HCEC 1CT (cell line): Measurements from ENCODE around the gene PCP2.
A peak's percentile ranks its signal among the peaks of the same experiment; 100 is the strongest.

Experiments
- DNase-seq: peaks from one replicate; pipeline ENCODE4 v3.0.0-alpha.2; 2017

PCP2 gene

DNA sequence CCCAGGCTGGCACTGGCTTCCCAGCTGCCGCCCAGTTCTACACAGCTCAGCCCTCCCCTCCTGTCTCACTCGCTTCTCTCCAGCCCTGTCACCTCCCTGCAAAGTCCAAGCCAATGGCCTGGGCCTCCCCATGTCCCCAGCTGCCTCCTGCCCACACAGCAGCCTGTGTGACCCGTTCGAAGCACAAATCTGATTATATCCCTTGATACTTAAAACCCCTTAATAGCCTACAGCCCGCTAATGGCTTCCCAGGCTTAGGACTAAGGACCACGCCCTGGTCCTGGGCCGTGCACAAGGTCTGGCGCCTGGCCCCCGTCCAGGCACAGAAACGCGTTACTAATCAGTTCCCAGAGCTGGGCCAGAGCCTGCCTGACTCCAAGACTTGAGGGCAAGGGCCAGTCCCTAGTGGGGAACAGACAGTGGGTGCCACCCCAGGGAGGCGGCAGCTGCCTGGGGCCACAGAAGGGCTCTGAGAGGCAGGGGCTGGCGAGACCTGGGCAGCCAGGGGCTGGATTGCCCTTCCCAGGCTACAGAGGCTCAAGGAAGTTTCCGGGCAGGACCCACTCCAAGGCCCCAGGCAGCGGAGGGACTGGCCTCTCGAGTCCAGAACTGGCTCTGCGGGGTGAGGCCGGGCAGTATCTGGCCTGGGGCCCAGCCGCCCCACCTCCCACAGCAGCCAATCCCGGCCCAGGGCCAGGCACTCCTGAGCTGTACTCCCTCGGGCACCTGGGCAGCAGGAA, 14.6 kb downstream of the PCP2 start:
- no peak for DNase-seq

DNA sequence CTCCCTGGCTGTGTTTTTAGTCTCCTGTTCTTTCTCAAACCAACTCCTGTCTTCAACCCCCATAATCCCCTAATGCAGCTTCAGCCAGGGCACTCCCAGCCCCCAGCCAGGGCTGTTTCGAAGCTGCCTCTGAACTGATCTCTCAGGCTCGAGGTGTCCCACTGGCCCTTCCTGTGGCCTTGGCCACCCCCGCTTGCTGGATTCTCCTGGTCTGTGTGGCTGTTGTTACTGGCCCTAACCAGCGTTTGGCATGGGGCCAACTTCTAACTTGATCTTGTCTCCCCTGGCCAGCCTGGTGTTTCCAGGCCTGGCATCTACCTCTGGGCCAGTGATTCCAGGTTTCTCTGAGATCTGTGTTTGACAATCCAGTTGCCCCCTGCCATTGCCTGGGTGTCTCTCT, 15.2 kb downstream of the PCP2 start:
- DNase-seq = no peak

DNA sequence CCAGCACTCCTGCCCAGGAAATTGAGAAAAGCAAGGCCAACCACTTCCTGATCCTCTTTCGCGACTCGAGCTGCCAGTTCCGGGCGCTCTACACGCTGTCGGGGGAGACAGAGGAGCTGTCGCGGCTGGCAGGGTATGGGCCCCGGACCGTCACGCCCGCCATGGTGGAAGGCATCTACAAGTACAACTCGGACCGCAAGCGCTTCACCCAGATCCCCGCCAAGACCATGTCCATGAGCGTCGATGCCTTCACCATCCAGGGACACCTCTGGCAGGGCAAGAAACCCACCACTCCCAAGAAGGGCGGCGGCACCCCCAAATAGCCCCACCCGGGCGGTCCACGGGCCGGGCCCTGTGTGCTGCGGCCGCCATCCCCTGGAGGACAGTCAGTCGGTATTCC, 15.8 kb downstream of the PCP2 start:
- no peak for DNase-seq

DNA sequence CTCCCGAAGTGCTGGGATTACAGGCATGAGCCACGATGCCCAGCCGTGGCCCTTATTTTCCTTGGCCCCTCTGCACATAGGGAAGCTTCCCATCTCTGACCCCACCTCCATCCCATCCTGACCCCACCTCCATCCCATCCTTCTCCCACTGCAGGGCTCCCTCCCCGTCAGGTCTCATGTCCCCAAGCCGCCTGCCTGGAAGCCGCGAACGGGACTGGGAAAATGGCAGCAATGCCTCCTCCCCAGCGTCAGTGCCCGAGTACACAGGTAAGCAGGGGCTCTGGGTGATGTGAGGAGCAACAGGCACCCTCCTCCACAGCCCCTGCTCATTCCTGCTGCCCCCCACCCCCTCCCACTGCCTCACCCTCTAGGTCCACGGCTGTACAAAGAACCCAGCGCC, 16.3 kb downstream of the PCP2 start:
- DNase-seq = no peak

DNA sequence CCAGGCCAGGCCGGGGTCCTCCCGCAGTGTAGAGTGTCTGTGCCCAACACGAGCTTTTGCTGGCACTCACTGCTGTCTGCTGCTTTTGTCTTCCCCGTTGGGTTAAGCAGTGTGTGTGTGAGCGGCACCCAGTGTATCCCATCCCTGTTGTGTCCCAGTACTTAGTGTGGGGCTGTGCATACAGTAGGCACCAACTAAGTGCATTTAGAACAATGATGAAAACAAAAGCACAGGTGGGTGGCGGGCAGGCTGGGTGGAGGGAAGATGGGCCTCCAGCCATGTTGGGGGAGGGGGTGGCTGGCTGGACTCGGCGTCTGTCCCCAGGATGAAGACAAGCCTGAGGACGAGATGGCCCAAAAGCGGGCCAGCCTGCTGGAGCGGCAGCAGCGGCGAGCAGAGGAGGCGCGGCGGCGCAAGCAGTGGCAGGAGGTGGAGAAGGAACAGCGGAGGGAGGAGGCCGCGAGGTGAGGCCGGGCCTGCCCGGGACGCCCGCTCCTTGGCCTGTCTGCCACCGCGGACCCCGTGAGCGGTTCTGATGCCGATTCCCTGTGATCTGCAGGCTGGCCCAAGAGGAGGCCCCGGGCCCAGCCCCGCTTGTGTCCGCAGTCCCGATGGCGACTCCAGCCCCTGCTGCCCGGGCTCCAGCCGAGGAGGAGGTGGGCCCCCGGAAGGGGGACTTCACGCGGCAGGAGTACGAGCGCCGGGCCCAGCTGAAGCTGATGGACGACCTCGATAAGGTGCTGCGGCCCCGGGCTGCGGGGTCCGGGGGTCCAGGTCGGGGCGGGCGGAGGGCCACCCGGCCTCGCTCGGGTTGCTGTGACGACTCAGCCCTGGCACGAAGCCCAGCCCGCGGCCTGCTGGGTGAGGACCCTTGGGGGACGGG, 18.4 kb downstream of the PCP2 start:
- DNase-seq = no peak

DNA sequence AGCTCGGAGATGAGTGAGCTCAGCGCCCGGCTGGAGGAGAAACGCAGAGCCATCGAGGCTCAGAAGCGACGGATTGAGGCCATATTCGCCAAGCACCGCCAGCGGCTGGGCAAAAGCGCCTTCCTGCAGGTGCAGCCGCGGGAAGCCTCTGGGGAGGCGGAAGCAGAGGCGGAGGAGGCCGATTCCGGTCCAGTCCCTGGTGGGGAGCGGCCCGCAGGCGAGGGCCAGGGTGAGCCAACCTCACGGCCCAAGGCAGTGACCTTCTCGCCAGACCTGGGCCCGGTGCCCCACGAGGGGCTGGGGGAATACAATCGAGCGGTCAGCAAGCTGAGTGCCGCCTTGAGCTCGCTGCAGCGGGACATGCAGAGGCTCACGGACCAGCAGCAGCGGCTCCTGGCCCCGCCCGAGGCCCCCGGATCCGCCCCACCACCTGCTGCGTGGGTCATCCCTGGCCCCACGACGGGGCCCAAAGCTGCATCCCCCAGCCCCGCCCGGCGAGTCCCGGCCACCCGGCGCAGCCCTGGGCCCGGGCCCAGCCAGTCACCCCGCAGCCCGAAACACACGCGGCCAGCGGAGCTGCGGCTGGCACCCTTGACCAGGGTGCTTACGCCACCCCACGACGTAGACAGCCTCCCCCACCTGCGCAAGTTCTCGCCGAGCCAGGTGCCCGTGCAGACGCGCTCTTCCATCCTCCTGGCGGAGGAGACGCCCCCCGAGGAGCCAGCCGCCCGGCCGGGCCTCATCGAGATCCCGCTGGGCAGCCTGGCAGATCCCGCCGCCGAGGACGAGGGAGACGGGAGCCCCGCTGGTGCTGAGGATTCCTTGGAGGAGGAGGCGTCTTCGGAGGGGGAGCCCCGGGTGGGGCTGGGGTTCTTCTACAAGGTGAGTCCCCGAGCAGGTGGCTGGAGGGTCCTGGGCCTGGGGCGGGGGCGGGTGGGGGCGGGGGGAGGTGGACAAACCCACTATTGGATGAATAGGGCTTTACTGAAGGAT, 20.9 kb downstream of the PCP2 start:
- no peak for DNase-seq

GRCh38 chr19:7611541-7612279, 21.8 kb downstream of the PCP2 start:
- DNase-seq = no peak

GRCh38 chr19:7610491-7611240, 22.9 kb downstream of the PCP2 start:
- DNase-seq = no peak

DNA sequence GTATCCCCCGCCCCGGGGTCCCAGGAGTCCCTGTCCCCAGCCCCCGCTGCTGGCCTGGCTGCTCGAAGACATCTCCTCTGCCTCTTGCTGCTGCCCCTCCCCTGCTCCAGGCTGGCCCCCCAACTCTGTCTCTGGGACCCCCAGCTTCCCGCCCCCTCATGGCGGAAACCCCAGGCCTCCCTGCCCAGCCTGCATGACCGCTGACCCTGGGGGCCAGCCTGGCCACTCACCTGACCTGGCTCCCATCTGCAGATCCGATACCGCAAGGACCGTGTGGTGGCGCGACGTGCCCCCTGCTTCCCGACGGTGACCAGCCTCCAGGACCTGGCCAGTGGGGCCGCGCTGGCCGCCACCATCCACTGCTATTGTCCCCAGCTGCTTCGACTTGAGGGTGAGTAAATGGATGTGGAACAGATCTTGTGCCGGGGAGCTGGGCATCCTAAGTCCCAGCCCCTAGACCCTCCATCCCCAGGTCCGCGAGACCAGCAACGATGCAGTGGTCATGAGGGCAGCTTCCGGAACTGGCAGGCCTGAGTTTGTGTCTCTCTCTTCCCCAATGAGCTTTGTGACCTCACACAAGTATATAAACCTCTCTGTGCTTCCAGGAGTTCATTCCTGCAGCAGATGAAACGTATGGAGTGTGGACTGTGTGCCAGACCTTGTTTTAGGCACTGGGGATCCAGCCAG, 25.5 kb downstream of the PCP2 start:
- no peak for DNase-seq

- DNase-seq = no peak
Observed at GRCh38 chr19:7607212-7607873, 26.2 kb downstream of the PCP2 start.

GRCh38 chr19:7606289-7606688, 27.2 kb downstream of the PCP2 start:
- DNase-seq = no peak

- DNase-seq = peak; percentile 17
Observed at GRCh38 chr19:7605490-7606222, 27.9 kb downstream of the PCP2 start.

DNA sequence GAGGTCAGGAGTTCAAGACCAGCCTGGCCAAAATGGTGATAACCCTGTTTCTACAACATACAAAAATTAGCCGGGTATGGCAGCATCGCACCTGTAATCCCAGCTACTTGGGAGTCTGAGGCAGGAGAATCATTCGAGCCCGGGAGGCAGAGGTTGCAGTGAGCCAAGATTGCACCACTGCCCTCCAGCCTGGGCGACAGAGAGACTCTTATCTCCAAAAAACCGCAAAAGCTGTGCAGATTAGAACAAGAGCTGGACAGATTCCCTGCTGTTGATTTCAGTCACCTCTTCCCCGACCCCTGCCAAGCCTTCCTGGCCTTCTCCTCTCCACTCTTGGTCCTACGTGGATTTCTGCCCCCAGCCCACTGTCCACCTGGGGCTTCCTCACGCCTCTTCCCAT, 29.6 kb downstream of the PCP2 start:
- no peak for DNase-seq

GRCh38 chr19:7602935-7603497, 30.5 kb downstream of the PCP2 start:
- DNase-seq = no peak

- DNase-seq = no peak
Observed at GRCh38 chr19:7602240-7602934, 31.1 kb downstream of the PCP2 start.

GRCh38 chr19:7600721-7601120, 32.8 kb downstream of the PCP2 start:
- no peak for DNase-seq

DNA sequence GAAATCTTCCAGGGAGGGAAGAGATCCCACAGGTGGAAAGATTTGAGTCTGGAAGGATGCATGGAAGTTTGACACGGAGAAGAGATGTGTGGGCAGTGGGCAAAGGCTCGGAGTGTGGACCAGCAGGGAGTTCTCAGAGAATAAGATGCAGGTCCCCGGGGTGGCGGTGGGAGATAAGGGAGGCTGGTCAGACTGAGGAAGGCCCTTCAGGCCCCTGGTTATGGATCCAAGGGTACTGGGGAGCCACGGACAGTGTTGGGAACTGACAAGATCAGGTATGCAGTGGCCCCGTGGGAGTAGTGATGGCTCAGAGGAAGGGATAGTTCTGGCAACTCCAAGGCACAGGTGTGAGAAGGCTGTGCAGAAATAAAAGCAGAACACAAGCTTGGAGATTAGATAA, 35.3 kb downstream of the PCP2 start:
- DNase-seq = no peak

GRCh38 chr19:7597689-7598088, 35.8 kb downstream of the PCP2 start:
- no peak for DNase-seq
